Activated CD4-positive, alpha-beta T cell treated with anti-CD3 and anti-CD28 coated beads for 48 hours (primary cell): ENCODE measurements around the gene PTGES2.
"Not testable (repeated sequence)": the region's sequence is repeated elsewhere in the genome, so short reads cannot be mapped to it uniquely, and the experiment has no call there.

ENCODE experiments used
- DNase-seq: peaks from one replicate; pipeline ENCODE4 v3.0.0-alpha.2; 2020

Gene PTGES2

DNA sequence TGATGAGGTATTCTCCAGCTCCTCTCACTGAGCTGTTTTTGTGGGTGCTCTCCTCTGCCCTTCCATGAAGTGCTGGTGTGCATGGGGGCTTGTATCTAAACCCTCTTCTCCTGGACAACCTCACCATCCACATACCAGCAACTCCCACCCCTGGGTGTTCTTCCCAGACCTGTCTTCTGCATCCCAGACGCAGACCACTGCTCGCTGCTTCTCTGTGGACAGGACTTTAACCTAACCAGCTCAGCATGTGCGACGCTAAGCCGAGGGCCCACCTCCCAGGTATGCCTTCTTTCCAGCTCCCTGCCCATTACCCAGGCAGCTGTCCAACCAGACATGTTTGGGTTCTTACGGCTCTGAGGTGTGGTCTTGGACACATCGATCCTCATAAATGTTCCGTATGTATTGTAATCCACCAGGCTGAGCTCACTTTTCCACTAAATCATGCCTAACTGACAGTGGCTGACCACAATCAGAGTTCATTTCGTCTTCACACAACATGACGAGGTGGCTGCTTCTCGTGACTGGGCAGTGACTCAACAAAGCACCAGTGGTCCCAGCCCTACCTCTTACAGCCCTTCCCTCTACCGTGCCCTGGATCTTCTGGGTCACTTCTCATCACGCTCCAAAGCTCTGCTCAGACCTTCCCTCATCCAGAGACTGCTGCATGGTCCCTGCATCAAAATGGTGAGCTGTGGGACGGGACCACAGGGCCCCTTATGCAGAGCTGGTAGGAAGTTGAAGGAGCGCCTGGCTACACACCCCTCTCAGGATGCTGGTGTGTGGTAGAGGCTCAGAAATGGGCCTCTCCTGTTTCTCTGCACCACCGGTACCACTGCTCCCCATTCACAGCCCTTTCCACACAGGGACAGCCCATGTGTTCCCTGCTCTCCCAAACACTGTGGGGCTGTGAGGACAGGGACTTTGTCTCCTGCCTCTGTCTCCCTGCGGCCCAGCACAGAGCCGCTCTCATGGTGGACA, 9.6 kb upstream of the PTGES2 start:
- DNase-seq, result no peak

GRCh38 chr9:128135561-128135960, 8.0 kb upstream of the PTGES2 start:
- DNase-seq, result not testable (repeated sequence)

GRCh38 chr9:128132139-128132538, 4.6 kb upstream of the PTGES2 start:
- DNase-seq, result not testable (repeated sequence)

- DNase-seq, result not testable (repeated sequence)
Observed at GRCh38 chr9:128131346-128131745, 3.8 kb upstream of the PTGES2 start.

- DNase-seq, result not testable (repeated sequence)
Observed at GRCh38 chr9:128130651-128131050, 3.1 kb upstream of the PTGES2 start.

DNA sequence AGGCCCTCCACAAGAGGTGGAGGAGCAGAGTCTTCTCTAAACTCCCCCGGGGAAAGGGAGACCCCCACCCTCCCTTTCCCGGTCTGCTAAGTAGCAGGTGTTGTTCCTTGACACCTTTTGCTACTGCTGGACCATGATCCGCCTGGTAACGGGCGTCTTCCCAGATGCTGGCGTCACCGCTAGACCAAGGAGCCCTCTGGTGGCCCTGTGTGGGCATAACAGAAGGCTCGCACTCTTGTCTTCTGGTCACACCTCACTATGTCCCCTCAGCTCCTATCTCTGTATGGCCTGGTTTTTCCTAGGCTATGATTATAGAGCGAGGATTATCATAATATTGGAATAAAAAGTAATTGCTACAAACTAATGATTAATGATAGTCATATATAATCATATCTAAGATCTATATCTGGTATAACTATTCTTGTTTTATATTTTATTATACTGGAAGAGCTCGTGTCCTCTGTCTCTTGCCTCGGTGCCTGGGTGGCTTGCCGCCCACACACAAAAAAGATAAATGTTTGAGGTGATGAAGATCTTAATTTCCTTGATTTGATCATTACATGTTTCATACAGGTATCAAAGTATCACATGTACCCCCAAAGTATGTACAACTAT, 2.6 kb upstream of the PTGES2 start:
- peak; percentile 71 for DNase-seq

- no peak for DNase-seq
Observed at GRCh38 chr9:128128836-128129590, 1.5 kb upstream of the PTGES2 start.

GRCh38 chr9:128127990-128128835, 684 bp upstream of the PTGES2 start:
- peak; percentile 85 for DNase-seq

DNA sequence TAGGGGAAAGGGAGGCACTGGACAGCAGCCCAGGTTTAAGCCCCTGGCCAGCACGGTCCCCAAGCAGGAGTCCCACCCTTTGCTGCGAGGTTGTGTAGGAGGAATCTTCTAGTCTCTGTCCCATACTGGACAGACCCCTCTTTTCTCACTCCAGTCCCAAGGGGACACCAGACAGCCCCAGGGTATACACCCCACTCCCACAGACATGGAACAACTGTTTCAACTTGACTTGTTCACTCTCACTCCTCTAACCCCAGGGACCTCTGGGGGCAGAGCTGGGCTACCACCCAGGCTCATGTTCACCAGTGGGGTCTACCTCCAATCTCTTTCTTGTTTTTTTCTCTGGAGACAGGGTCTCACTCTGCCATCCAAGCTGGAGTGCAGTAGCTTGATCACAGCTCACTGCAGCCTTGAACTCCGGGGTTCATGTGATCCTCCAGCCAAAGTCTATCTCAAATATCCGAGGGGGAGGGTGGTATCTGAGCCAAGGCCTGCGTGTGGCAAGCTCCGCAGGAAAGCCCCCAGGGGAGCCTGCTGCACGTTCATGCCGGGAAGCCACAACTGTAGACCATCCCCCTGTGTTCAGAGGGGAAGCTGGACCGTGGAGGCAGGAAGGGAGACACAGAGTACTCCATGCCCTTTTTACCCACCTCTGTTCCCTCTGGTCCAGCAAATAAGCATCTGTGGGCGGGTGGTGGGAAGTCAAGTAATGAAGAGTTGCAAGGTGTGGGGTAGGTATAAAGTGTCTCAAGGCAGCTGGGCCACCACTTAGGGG, 1.8 kb downstream of the PTGES2 start:
- no peak for DNase-seq

DNA sequence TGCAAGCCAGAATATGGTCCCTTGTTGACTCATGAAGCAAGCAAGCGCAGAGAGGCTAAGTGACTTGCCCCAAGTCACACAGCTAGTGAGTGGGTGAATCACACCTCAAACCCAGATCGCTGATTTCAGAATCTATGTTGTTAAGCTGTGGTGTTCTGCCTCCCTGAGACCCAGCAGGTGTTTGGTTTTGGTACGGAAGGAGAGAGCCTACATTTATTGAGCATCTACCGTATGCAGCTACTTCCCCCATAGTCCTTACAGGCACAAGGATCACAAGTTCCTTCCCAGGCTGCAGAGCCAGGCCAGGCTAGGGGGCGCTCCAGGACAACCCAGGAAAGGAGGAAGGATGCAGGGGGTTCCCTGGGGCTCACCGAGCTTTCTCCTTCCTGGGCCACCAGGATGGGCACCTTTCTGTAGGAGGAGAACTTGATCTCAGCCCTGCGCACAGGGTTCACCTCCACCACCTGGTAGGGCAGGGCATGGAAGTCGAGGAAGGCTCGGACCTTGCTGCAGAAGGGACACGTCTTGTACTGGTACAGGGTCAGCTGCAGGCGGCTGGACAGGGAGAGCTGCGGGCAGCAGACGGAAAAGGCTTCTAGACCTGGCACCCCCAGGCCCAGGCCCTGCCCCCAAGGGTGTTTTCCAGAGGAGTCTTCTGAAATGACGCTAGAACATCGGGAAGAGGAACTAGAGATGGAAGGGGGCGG, 2.5 kb downstream of the PTGES2 start:
- DNase-seq, result peak; percentile 64

- no peak for DNase-seq
Observed at GRCh38 chr9:128124451-128124850, 3.1 kb downstream of the PTGES2 start.

DNA sequence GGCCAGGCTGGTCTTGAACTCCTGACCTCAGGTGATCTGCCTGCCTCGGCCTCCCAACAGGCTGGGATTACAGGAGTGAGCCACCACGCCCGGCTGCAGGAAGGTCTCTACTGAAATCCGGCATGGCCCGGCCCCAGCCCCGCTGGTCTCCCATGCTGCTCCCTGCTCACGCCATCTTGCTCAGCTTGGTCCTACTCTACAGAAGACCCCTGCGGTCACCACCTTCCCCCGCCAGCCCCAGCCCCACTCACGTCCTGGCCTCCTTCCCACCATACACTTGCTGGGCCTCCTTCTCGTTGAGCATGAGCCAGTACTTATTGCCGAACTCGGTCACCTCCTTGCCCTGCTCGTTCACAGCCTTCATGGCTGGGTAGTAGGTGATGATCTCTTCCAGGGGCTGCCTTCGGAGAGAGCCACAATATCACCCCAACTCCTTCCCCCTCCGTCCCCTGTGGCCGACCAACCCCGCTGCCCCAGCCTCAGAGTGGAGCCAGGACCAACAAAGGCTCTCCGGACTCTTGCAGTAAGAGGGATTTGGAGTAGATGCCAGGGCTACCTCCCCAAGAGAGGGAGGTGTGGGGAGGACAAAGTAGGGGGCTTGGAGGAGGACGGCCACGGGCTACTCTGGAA, 4.0 kb downstream of the PTGES2 start:
- DNase-seq, result no peak

- DNase-seq, result no peak
Observed at GRCh38 chr9:128122809-128123175, 4.7 kb downstream of the PTGES2 start.

GRCh38 chr9:128121924-128122808, 5.4 kb downstream of the PTGES2 start:
- DNase-seq, result no peak

DNA sequence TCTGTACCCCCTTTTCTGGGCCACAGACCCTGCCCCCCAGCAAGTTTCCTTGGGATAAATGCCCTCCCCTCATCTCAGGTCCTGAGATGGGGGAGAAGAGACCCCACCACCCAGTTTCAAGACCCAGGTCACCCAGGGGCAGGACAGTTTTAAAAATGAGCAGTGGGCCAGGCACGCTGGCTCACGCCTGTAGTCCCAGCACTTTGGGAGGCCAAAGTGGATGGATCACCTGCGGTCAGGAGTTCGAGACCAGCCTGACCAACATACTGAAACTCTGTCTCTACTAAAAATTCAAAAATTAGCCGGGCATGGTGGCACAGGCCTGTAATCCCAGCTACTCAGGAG, 6.1 kb downstream of the PTGES2 start:
- no peak for DNase-seq

DNA sequence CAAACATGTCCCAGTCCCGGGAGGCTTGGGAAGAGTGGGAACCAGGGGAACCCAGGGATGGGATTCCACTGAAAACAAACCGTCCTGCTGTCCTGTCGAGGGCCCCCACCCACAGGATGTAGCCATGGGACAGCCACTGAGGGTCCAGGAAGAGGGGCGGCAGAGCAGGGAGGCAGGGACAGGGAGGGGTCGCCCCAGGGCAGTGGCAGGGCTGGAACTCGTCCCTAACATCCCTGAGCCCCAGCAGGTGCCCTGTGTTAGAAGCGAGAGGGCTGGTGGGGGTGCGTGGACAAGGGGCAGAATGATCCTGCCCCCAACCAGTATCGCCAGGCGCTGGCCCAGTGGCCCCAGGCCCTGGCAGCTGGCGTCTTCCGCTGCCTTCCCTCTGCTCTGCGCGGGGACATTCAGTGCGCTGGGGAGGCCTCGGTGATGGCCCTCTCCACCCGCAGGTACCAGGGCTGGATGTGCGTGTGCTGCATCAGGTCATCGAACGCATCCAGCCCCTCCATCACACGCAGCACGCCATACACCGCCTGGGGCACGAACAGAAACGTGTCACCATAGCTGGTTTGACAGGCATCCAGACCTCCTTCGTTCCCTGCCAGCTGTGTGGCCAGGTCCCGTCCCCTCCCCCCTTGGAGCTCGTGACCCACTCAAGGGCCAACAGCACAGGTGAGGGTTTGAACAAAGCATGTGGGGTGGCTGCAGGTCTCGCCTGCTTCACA, 6.6 kb downstream of the PTGES2 start:
- no peak for DNase-seq

GRCh38 chr9:128120061-128120740, 7.3 kb downstream of the PTGES2 start:
- DNase-seq, result no peak

DNA sequence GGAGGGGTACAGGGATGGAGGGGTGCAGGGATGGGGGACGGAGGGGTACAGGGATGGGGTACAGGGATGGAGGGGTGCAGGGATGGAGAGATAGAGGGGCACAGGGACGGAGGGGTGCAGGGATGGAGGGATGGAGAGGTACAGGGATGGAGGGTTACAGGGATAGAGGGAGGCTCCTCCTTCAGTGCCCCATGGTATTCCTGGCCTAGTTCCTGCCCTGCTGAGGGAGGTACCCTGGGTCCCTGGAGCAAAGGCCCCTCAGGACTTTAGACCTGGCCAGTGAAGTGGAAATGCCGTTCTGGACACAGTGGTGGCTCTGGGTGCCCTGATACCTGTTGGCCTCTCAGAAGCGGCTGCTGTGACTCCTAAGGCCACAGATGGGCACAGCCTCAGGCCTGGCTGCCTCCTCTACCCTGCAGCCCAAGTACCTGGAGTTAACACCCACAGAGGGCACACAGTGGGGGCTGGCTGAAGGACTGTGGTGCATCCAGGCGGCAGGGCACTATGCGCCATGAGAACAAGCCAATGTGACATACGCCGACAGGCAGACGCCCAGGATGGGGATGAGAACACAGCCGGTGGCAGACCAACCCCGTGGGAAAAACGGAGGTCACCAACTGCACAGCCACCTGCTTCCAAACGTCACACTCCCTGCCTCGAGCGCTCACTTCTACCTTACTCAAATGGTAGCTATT, 8.4 kb downstream of the PTGES2 start:
- DNase-seq, result no peak
